KBM-7 (cell line): Measurements from ENCODE around the gene TIMM8A.
A peak's percentile ranks its signal among the peaks of the same experiment; 100 is the strongest.

Experiments used
- DNase-seq: peaks from one replicate; pipeline ENCODE4 v3.0.0-alpha.2; 2015
- in situ Hi-C: fragments of 300-500 bp; cut with MboI; formaldehyde crosslinking; loops from 2 replicates; pipeline ENCODE4 v1.14.3; 2020; ENCODE audit warnings: low sequenced_read_pairs, low pct_unique_long_range_greater_than_20kb, mixed read lengths

Gene TIMM8A

GRCh38 chrX:101348452-101349192 lies at the start of gene TIMM8A:
TIMM8A (minus strand) TSS chrX:101348742; CDS start chrX:101348664, 78 bp downstream.
- DNase-seq = peak; percentile 89
- in situ Hi-C loops = no loop called here

GRCh38 chrX:101397779-101398178 lies 49.2 kb upstream of the TIMM8A start:
- DNase-seq = no peak
- in situ Hi-C loops = no loop called here

GRCh38 chrX:101395789-101396188 lies 47.2 kb upstream of the TIMM8A start:
- in situ Hi-C loops = no loop called here
- peak; percentile 45 for DNase-seq

- no peak for DNase-seq
- in situ Hi-C loops = no loop called here
Measured at GRCh38 chrX:101394372-101394771, 45.8 kb upstream of the TIMM8A start.

- in situ Hi-C loops = no loop called here
- no peak for DNase-seq
Measured at GRCh38 chrX:101393530-101394305, 45.2 kb upstream of the TIMM8A start.

GRCh38 chrX:101391831-101392230 lies 43.3 kb upstream of the TIMM8A start:
- DNase-seq = no peak
- in situ Hi-C loops = no loop called here

GRCh38 chrX:101390664-101391525 lies 42.4 kb upstream of the TIMM8A start, which contains the start of gene RPL36A:
RPL36A (plus strand) TSS chrX:101391011; CDS start chrX:101391044, 33 bp downstream.
- DNase-seq = peak; percentile 98
- in situ Hi-C loops = no loop called here

- DNase-seq = no peak
- in situ Hi-C loops = no loop called here
Measured at GRCh38 chrX:101388604-101389003, 40.1 kb upstream of the TIMM8A start.

- DNase-seq = no peak
- in situ Hi-C loops = no loop called here
Measured at GRCh38 chrX:101386542-101386885, 38.0 kb upstream of the TIMM8A start.

GRCh38 chrX:101385795-101386541 lies 37.4 kb upstream of the TIMM8A start, which contains the start of gene BTK:
BTK (minus strand) TSS chrX:101386191; CDS start chrX:101375284, 10,907 bp downstream.
- in situ Hi-C loops = no loop called here
- DNase-seq = peak; percentile 97

- no peak for DNase-seq
Measured at GRCh38 chrX:101385026-101385684, 36.6 kb upstream of the TIMM8A start.

GRCh38 chrX:101383679-101384205 lies 35.2 kb upstream of the TIMM8A start:
- DNase-seq = peak; percentile 74
- in situ Hi-C loops = no loop called here

More at GRCh38 chrX:101385026-101385684, 36.6 kb upstream of the TIMM8A start:
- in situ Hi-C loops = no loop called here

GRCh38 chrX:101377547-101377946 lies 29.0 kb upstream of the TIMM8A start:
- in situ Hi-C loops = no loop called here
- DNase-seq = no peak

GRCh38 chrX:101370888-101371504 lies 22.5 kb upstream of the TIMM8A start:
- in situ Hi-C loops = no loop called here
- DNase-seq = peak; percentile 62

- in situ Hi-C loops = no loop called here
- no peak for DNase-seq
Measured at GRCh38 chrX:101369687-101370086, 21.1 kb upstream of the TIMM8A start.

GRCh38 chrX:101368800-101369199 lies 20.3 kb upstream of the TIMM8A start:
- in situ Hi-C loops = no loop called here
- peak; percentile 90 for DNase-seq

- in situ Hi-C loops = no loop called here
- no peak for DNase-seq
Measured at GRCh38 chrX:101365301-101365795, 16.8 kb upstream of the TIMM8A start.
